DND-41 (cell line): Measurements from ENCODE around the gene PLXNA4.

ENCODE experiments used
- EZH2 ChIP-seq: IDR thresholded peaks from 3 replicates; pipeline ENCODE4 v1.6.1; 2012; ENCODE audit warnings: borderline replicate concordance, low read depth, mild to moderate bottlenecking, moderate library complexity, low read length, inconsistent platforms; ENCODE audit not compliant: severe bottlenecking
- TF ChIP-seq, protein P1 (sequence below): IDR thresholded peaks from 2 replicates; pipeline ENCODE4 v1.5.1; 2012; ENCODE audit warnings: borderline replicate concordance, low read length, moderate library complexity, mild to moderate bottlenecking; ENCODE audit not compliant: poor library complexity, severe bottlenecking; ENCODE audit errors: extremely low read depth

DNA sequence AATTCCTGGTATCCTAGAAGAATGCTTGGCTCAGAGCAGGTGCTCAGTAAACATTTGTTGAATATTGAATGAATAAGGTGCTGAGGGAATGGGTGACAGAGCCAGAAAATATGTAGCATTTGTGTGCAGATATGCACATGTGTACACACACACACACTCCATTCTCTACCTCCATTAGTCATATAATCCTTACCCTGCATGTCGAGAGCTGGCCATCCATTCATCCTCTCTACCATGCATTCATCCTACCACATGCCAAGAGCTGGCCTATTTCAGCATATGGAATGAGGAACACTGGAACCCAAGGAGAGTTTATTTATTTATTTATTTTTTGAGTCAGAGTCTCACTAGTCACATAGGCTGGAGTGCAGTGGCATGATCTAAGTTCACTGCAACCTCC is 284.8 kb downstream of the PLXNA4 start:
- TF ChIP-seq EZH2 = no peak
- TF ChIP-seq, protein P1, sequence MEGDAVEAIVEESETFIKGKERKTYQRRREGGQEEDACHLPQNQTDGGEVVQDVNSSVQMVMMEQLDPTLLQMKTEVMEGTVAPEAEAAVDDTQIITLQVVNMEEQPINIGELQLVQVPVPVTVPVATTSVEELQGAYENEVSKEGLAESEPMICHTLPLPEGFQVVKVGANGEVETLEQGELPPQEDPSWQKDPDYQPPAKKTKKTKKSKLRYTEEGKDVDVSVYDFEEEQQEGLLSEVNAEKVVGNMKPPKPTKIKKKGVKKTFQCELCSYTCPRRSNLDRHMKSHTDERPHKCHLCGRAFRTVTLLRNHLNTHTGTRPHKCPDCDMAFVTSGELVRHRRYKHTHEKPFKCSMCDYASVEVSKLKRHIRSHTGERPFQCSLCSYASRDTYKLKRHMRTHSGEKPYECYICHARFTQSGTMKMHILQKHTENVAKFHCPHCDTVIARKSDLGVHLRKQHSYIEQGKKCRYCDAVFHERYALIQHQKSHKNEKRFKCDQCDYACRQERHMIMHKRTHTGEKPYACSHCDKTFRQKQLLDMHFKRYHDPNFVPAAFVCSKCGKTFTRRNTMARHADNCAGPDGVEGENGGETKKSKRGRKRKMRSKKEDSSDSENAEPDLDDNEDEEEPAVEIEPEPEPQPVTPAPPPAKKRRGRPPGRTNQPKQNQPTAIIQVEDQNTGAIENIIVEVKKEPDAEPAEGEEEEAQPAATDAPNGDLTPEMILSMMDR = no peak
